Stimulated activated CD8-positive, alpha-beta memory T cell treated with anti-CD3 and anti-CD28 coated beads, Interleukin-15, amount 100 ng/mL, for 1 hour (primary cell): ENCODE data around the gene ATAD3B.
"Not testable (repeated sequence)": the region's sequence is repeated elsewhere in the genome, so short reads cannot be mapped to it uniquely, and the experiment has no call there.

Source experiments
- DNase-seq: peaks from one replicate; pipeline ENCODE4 v3.0.0-alpha.2; 2020; ENCODE audit warnings: low read depth

The ATAD3B gene

DNA sequence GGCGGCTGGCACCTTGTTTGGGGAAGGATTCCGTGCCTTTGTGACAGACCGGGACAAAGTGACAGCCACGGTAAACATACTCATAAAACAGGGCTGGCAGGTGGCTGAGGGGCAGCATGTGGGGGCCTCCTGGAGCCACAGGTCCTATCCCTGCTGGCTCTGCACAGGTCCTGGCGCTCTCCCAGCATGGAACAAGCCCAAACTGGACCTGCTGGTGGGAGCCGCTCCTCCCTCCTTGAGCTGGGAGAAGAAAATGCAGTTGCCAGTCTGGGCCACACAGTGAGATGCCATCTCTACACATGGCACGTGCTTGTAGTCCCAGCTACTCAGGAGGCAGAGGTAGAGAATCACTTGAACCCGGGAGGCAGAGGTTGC lies 19.2 kb upstream of the ATAD3B start:
- DNase-seq = not testable (repeated sequence)

DNA sequence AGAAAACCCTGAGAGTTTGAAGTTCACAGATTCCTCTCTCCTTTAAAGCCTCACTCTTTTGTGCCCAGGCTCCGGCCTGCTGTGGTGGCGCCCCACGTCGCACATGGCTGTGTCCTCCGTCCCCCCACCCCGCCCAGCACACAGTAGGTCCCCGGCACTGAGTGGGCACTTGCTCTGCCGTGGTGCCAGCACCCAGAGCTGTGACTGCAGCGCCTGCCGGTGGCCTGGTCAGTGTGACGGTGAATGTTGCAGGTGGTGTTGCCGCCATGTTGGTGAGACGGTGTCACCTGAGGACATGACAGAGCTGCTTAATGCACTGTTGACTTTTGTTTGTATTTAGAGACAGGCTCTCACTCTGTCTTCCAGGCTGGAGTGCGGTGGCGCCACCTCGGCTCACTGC lies 18.7 kb upstream of the ATAD3B start:
- no peak for DNase-seq

DNA sequence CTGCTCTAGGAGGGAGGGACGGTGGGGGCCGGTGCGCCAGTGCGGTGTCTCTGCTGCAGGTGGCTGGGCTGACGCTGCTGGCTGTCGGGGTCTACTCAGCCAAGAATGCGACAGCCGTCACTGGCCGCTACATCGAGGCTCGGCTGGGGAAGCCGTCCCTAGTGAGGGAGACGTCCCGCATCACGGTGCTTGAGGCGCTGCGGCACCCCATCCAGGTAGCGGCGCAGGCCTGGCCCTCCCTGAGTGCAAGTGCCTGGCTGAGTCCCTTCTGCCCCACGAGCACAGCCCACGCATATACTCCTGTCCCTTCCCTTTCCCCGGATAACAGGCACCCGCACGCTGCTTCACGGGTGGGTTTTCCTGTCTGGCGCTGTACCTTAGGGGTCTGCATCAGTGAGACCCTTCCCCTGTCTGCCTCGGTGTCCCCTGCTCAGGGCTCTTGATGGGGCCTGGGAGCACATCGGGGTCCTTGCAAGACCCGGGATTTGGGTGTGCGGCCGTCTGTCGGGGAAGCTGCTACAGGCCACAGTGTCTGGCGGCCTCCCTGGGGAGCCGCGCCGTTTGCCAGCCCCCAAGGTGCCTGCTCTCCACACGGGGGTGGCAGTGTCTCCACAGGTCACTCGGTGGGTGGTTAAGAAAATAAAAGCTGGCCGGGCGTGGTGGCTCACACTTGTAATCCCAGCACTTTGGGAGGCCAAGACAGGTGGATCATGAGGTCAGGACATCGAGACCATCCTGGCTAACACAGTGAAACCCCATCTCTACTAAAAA lies 17.1 kb upstream of the ATAD3B start:
- not testable (repeated sequence) for DNase-seq

DNA sequence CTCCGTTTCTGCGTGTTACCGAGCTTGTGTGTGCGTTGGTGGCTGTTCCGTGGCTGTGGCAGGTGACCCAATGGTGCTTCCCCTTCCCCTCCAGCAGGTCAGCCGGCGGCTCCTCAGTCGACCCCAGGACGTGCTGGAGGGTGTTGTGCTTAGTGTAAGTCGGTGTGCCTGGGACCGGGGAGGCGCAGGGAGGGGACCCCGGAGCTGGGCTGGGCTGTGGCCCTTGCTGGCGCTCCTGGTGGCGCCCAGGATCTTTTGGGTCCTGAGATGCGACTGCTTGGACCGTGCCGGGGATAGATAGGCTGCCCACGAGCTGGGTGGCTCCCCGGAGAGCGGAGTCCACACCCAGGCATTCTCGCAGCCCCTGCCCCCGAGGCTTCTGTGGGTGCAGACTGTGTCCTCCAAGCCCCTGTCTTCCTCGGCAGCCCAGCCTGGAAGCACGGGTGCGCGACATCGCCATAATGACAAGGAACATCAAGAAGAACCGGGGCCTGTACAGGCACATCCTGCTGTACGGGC lies 16.1 kb upstream of the ATAD3B start:
- no peak for DNase-seq

DNA sequence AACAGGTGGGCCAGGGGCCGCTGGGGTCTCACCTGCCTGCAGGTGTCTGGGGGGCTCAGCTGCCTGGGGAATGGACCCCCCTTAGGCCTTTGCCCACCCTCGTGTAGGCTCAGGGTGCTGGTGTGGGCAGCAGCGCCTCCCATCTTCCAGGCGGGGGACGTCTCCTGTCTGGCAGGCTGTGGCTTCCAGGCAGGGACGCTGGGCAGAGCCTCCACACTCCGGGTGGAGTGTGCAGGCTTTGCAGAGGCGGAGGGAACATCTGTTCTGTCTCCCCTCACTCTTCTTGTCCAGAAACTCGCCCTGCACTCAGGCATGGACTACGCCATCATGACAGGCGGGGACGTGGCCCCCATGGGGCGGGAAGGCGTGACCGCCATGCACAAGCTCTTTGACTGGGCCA lies 15.6 kb upstream of the ATAD3B start:
- DNase-seq = not testable (repeated sequence)

DNA sequence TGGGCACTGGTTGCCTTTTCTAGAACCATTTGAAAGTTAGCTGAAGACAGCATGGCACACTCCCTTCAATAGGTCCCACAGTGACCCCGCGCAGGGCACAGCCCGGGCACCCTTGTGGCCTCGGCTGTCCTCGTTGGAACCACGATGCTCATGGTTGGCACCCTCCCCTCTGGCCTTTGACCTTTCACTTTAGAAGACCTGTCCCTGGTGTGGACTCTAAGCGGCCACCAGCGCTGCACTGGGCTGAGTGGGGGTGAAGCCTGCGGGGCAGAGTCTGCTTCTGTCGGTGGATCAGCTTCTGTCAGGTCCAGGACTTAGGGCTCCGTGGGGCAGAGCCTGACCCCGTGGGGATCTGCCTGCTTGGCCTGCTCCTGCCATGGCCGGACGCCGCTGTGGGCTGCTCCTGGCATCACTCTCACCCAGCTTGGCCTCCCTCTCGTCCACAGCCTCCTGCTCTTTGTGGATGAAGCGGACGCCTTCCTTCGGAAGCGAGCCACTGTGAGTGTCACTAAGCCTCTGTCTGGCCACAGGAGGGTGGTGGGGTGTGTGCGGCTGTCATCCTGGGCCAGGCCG lies 14.8 kb upstream of the ATAD3B start:
- DNase-seq = not testable (repeated sequence)

DNA sequence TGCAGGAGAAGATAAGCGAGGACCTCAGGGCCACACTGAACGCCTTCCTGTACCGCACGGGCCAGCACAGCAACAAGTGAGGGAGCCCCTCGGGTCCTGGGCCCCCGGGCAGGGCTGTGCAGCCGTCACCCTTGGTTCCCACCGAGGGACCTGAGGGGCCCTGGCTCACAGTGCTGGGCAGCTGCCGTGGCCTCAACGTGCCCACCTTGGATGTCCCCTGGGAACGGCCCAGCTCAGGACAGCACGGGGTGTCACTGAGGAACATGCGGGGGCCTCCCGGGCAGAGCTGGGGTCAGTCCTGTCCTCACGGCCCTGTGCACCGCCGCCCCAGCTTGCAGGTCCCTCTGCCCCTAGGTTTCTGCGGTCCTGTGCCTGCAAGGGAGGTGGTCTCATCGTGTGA lies 12.4 kb upstream of the ATAD3B start:
- DNase-seq = not testable (repeated sequence)

DNA sequence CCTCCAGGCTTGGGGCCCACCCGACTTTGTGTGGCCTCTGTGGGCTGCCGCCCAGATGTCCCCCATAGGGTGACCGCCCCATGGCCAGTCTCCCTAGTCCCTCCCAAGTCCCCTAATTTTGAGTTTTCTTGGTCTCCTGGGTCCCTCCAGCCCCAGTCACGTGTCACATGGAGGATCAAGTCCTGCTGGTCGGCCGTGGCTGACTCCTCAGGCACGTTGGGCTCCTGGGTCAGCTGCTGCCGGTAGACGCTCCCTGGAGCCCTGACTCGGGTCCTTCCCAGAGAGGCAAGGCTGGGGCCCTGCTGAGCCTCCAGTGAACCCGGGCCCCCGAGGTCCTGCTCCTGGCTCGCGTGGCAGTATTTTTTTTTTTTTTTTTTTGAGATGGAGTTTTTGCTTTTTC lies 11.9 kb upstream of the ATAD3B start:
- not testable (repeated sequence) for DNase-seq

DNA sequence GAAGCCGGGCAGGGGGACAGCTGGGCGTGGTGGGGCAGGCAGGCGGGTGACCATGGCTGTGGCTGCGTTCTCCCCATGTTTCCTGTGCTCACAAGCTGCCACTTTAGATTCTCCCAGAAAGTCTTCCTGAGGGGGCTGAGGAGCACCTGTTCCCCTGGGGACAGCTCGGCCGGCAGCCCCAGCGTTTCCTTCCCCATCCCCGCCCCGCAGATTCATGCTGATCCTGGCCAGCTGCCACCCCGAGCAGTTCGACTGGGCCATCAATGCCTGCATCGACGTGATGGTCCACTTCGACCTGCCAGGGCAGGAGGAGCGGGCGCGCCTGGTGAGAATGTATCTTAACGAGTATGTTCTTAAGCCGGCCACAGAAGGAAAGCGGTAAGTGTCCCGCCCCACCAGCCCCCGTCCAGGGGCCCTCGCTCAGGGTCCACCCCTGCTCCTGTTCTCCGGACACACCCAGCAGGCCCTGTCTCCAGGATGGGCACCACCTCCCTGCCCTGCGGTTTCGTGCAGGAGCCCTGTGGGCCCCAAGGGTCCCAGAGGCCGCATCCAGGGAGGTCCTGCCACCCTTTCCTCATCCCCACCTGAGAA lies 10.9 kb upstream of the ATAD3B start:
- DNase-seq = no peak

DNA sequence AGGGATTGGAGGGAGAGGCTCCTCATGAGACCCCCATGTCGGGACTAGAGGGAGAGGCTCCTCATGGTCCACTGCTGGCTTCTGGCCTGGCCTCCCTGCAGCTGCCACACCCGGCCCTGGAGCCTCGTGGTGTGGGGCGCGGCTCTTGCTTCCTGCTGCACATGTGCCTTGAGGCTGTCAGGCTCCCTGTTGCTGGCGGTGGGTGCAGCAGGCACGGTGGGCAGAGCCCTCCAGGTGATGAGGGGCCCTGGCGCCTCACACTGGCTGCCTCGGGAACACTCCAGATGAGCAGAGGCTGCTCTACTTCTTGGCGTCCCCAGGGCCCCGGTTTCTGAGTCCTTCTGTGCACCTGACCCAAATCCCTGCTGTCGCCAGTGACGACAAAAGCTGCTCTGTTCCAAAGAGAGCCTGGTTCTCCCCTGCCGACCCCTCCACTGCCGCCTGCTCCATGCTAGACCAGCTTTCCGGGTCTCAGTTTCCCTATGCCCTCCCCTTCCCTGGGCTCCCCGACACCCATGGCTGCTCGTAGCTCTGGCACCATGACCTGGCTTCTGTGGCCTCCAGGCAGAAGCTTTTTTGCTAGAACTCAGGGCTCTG lies 9.7 kb upstream of the ATAD3B start:
- no peak for DNase-seq

DNA sequence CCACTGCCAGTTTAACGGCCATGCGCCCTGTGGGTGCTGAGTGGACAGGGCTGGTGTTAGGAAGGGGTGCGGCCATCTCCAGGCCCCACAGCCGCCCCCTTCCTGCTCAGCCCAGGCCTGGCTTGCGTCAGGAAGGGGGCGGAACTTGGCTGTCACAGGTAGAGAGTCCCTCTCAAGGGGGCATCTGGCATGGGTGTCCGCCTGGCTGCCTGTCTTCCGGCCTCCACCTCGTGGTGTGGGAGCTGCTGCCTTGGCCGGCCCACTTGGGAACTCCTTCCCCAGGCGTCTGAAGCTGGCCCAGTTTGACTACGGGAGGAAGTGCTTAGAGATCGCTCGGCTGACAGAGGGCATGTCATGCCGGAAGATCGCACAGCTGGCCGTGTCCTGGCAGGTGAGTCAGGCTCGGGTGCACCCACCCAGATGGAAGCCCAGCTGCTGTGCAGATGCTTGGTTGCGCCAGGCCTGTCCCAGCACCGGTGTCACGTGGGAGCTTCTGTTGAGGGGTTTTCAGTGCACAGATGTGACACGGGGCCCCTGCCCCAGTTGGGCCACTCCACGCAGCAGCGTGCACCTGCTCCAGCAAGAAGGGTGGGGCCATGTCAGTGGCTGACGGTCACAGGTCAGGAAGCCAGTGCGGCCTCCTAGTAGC lies 9.1 kb upstream of the ATAD3B start:
- DNase-seq = no peak

DNA sequence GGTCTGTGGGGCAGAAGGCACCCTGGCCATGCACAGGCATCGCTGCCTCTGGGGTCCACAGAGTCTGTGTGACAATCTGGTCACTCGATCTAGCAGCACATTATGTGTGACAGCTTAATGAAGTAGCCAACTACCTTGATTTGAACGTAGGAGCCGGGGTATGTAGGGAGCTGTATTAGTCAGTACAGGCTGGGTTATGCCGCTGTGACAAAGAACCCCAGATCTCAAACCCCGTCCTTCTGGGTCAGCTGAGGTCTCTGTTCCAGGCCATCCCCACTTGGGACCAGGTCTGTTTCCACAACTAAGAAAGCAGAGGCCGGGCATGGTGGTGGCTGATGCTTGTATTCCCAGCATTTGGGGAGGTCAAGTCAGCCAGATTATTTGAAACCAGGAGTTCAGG lies 8.3 kb upstream of the ATAD3B start:
- DNase-seq = no peak

DNA sequence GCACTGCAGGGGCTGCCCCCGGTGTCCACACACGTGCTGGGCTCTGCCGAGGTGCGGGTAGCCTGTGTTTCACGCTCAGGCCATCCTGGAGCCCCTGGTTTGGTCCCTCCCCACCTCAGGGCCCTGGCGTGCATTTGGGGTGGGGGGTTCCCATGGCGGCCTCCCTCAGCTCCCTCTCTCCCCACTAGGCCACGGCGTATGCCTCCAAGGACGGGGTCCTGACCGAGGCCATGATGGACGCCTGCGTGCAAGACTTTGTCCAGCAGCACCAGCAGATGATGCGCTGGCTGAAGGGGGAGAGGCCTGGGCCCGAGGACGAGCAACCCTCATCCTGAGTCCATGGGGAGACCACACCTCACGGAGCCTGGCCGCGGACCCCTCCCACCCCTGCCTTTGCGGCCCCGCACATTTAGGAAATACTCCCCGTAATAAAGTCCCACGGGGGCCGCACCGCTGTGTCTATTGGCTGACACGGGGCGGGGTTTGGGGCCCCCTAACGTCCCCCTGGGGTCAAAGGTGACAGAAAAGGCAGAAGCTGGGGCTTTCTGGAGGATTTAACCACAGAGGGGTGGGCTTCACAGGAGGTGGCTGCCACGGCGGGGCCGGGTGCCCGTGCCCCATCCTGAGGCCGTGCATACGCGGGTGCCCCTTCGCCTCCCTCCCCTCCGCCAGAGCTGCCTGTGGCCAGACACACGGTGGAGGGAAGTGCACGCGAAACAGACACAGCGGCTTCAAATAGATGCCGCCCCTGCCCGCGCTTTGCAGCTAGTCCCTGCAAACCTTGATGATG lies 3.2 kb upstream of the ATAD3B start:
- DNase-seq = not testable (repeated sequence)

DNA sequence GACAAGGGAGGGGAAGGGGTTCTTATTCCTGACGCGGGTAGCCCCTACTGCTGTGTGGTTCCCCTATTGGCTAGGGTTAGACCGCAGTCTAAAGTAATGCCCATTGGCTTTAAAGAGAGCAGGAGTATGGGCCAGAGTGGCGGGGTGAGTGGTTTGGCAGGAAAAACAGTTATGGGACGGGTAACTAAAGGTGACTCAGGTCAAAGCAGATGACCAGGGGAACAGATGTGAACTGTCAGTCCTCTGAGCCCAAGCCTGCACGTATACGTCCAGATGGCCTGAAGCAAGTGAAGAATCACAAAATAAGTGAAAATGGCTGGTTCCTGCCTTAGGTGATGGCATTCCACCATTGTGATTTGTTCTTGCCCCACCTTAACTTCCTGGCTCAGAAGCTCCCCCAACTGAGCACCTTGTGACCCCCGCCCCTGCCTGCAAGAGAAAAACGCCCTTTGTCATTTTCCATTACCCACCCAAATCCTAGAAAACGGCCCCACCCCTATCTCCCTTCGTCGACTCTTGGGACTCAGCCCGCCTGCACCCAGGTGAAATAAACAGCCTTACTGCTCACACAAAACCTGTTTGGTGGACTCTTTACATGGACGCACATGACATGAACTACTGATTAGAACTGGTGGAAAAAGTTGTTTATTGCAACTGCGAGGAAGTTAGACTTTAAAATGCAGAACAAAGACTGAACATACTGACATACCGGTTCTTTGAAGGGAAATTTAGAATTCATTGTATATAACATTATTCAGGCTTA lies 758 bp upstream of the ATAD3B start:
- DNase-seq = no peak

DNA sequence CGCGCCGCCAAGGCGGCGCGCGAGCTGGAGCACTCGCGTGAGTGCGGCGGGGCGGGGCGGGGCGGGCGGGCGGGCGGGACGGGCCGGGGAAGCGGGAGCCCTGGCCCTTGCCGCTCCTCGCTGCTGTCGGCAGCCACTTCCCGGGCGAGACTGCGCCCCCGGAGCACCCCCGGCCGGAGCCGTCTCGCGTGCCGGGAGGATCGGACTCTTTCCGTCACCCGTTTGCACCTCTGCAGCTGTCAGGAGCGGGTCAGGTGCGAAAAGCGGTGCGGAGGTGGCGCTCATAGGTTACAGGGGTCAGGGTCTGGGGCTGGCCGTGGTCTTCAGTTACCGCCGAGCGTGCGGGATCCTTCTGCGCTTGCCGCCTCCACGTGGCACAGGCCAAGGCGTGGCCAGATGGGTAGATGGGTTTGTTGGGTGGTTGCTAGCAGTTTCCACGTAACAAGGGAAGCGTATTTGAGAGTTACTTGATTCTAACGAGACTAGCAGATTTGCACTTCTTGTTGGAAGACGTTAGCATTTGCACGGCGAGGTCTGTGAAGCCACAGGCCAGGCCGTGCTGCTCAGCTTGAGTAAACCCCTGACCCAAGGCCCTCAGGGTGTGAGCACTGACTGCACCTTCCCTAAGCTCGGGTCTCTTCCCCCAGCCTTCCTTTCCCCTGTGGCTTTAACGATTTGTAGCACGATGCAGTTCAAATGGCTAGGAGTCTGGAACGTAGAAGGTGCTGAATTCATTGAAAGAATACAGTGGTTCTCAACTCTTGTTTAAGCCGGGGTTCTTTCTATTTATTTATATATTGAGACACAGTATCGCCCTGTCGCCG lies 700 bp downstream of the ATAD3B start:
- not testable (repeated sequence) for DNase-seq

DNA sequence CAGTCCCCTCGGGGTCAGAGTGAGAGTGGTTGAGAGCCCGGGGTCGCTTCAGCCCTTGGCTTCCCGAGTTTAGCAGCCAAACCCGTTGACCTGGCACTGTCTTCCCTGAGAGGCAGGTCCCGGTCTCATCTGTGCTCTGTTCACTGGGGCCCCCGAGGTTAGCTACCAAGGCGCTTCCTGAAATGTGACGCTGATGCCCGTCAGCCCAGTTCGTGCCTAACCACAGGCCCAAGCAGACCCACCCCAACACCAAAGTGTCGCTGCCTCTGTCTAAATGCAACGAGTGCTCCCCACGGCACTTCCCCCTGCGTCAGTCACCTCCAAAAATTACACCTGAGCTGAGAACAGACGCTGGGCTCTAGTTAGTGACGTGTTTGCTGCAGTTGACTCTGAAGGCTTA lies 4.4 kb downstream of the ATAD3B start:
- DNase-seq = not testable (repeated sequence)

DNA sequence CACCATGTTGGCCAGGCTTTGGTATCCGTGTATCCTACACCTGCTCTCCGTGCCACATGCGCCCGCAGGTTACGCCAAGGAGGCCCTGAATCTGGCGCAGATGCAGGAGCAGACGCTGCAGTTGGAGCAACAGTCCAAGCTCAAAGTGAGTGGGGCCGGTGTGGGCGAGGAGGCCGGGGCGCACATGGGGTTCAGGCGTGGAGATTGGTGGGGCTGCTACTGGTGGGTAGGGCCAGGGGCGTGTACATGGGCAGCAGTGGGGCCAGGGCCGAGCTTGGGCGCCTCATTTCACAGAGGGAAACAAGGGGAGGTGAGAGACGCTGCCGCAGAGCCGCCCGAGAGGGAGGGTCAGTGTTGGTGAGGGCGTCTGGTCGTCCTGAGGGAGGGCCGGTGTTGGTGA lies 5.6 kb downstream of the ATAD3B start:
- no peak for DNase-seq

DNA sequence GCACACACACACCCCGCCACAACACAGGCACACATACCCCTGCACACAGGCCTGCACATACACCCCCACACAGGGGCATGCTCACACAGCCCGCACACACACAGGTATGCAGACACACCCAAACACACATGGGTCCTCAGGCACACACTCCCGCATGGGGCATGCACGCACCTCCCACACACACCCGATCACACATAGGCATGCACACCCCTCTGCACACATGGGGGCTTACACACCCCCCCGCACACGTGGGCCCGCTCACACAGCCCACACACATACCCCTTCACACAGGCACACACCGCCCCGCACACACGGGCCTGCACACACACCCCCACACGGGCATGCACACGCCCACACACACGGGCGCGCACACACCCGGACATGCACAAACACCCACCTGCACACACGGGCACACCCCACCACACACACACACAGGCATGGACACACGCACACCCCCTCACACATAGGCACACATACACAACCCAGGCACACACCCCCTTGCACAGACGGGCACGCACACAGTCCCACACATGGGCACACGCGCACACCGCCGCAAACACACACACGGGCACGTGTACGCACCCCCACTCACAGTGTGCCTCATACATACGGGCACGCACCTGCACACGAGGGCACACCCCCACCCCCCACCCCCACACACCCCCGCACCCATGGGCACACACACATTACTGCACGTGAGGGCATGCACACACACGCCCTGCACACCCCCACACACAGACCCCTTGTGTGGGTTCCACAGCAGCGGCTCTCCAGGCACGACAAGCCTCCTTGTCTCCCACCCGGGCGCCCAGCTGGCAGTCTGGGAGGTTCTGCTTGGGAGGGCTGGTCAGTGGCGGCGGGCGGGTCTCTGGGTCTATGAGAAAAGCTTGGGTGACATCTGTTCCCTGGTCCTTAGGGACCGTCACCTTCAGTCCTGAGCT lies 8.3 kb downstream of the ATAD3B start:
- DNase-seq = no peak

DNA sequence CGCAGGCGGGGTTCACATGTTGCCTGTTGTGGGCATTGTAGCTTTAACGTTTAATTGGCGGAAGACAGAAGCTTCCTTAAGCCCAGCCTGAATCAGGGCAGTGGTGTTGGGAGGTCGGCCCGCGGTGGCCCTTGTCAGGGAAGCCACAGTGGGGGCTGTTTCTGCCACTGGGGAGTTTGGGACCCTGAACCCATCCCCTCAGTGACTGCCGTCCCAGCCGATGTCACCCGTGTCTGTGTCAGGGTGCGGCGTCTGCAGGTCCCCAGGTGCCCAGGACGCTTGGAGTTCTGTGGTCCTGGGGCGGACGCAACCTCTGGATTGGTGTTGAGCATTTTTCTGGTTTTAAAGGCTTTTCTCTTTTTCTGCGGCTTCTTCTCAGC lies 8.9 kb downstream of the ATAD3B start:
- not testable (repeated sequence) for DNase-seq
